H4 (cell line): Measurements from ENCODE around the gene KIF16B. TPM values are rescaled to one million over a fixed set of nuclear protein-coding genes. Genes with fewer than 3 reads are reported as not detected.

ENCODE experiments used
- total RNA-seq: library from RNA; depleted of rRNA; stranded (reverse); fragments of >200 nt; shearing (Covaris generic); gene quantifications from 2 replicates; pipeline ENCODE4 v1.2.3, GENCODE V29; 2014; rRNA removed

KIF16B gene
- total RNA-seq, 1 experiment from 2014 or later: 5.0 TPM

Other genes with a start within 250 kb of the KIF16B start
- 129 and 143 TPM in 2 replicates for gene SNRPB2, start 156.6 kb upstream of the KIF16B start, total RNA-seq
- gene OTOR, start 174.9 kb upstream of the KIF16B start, total RNA-seq: not detected in 2 replicates